Choroid plexus epithelial cell (primary cell): ENCODE results near the gene ARHGAP22.

Experiments used
- DNase-seq: peaks from one replicate; pipeline ENCODE4 v3.0.0-alpha.2; 2010; ENCODE audit warnings: low read depth
- H3K4me3 ChIP-seq: 2 replicates; pipeline ENCODE4 v1.5.1; 2011; ENCODE audit warnings: low read depth, mild to moderate bottlenecking, control low read depth, low read length, moderate library complexity
- TF ChIP-seq, protein P1 (sequence below): conservative IDR thresholded peaks from 2 replicates; pipeline ENCODE4 v1.5.1; 2011; ENCODE audit warnings: low read depth, mild to moderate bottlenecking, control low read depth, inconsistent platforms, low read length, moderate library complexity

The ARHGAP22 gene

GRCh38 chr10:48551861-48552591 is 52.8 kb downstream of the ARHGAP22 start:
- H3K4me3 ChIP-seq, result no peak overlapping the region
- peak; percentile 74 for DNase-seq
- TF ChIP-seq, protein P1, sequence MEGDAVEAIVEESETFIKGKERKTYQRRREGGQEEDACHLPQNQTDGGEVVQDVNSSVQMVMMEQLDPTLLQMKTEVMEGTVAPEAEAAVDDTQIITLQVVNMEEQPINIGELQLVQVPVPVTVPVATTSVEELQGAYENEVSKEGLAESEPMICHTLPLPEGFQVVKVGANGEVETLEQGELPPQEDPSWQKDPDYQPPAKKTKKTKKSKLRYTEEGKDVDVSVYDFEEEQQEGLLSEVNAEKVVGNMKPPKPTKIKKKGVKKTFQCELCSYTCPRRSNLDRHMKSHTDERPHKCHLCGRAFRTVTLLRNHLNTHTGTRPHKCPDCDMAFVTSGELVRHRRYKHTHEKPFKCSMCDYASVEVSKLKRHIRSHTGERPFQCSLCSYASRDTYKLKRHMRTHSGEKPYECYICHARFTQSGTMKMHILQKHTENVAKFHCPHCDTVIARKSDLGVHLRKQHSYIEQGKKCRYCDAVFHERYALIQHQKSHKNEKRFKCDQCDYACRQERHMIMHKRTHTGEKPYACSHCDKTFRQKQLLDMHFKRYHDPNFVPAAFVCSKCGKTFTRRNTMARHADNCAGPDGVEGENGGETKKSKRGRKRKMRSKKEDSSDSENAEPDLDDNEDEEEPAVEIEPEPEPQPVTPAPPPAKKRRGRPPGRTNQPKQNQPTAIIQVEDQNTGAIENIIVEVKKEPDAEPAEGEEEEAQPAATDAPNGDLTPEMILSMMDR, result peak; percentile 81

DNA sequence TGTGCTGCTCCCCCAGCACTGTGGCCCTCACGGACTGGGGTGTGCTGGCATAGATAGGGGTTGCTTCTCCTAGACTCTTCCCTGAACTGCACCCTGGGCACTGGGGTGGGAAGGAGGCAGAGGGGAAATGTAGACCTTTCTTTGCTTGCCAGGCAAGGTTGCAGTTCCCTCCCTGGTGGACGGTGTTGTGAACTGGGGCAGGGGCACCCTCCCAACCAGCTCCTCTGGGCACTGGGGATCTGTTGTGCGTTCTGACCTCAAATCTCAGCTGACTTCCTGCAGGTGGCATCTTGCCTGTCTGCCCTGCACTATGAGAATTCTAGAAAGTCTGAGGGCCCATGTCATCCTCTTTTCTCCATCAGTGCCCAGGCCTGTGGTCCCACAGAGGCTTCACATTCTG is 53.9 kb downstream of the ARHGAP22 start:
- no peak overlapping the region for H3K4me3 ChIP-seq

GRCh38 chr10:48550071-48550691 is 54.7 kb downstream of the ARHGAP22 start:
- TF ChIP-seq, protein P1, result no peak
- no peak overlapping the region for H3K4me3 ChIP-seq

More for the DNA sequence above, 53.9 kb downstream of the ARHGAP22 start:
- no peak for DNase-seq
- TF ChIP-seq, protein P1, result no peak

GRCh38 chr10:48549236-48549635 is 55.6 kb downstream of the ARHGAP22 start:
- no peak for DNase-seq
- TF ChIP-seq, protein P1, result no peak
- no peak overlapping the region for H3K4me3 ChIP-seq

More at GRCh38 chr10:48550071-48550691, 54.7 kb downstream of the ARHGAP22 start:
- DNase-seq, result no peak

- TF ChIP-seq, protein P1, result no peak
- no peak overlapping the region for H3K4me3 ChIP-seq
- no peak for DNase-seq
Observed at GRCh38 chr10:48548531-48549135, 56.2 kb downstream of the ARHGAP22 start.

GRCh38 chr10:48547981-48548380 is 56.9 kb downstream of the ARHGAP22 start:
- DNase-seq, result no peak
- H3K4me3 ChIP-seq, result no peak overlapping the region
- TF ChIP-seq, protein P1, result no peak
